GM06990 (cell line): Measurements from ENCODE around the gene ESR1.

ENCODE experiments used
- DNase-seq: peaks from one replicate; pipeline ENCODE4 v3.0.0-alpha.2; 2011; ENCODE audit not compliant: insufficient read length; ENCODE audit errors: extremely low read depth
- H3K27me3 ChIP-seq: replicated peaks from 2 replicates; pipeline ENCODE4 v1.6.0; 2011; ENCODE audit warnings: low read length; ENCODE audit not compliant: control insufficient read depth, insufficient read depth
- H3K36me3 ChIP-seq: 2 replicates; pipeline ENCODE4 v1.5.1; 2011; ENCODE audit warnings: low read length; ENCODE audit not compliant: control insufficient read depth, insufficient read depth
- H3K4me3 ChIP-seq: replicated peaks from 2 replicates; pipeline ENCODE4 v1.5.1; 2011; ENCODE audit warnings: low read depth, mild to moderate bottlenecking, control low read depth, low read length
- TF ChIP-seq, protein P1 (sequence below): IDR thresholded peaks from 2 replicates; pipeline ENCODE4 v1.5.1; 2011; ENCODE audit warnings: low read length, control low read depth, mild to moderate bottlenecking, inconsistent platforms; ENCODE audit not compliant: insufficient read depth, poor library complexity, severe bottlenecking

Gene ESR1

GRCh38 chr6:152086223-152086873 is 278.9 kb downstream of the ESR1 start:
- TF ChIP-seq, protein P1, sequence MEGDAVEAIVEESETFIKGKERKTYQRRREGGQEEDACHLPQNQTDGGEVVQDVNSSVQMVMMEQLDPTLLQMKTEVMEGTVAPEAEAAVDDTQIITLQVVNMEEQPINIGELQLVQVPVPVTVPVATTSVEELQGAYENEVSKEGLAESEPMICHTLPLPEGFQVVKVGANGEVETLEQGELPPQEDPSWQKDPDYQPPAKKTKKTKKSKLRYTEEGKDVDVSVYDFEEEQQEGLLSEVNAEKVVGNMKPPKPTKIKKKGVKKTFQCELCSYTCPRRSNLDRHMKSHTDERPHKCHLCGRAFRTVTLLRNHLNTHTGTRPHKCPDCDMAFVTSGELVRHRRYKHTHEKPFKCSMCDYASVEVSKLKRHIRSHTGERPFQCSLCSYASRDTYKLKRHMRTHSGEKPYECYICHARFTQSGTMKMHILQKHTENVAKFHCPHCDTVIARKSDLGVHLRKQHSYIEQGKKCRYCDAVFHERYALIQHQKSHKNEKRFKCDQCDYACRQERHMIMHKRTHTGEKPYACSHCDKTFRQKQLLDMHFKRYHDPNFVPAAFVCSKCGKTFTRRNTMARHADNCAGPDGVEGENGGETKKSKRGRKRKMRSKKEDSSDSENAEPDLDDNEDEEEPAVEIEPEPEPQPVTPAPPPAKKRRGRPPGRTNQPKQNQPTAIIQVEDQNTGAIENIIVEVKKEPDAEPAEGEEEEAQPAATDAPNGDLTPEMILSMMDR: no peak
- Histone ChIP-seq H3K27me3 (no peaks in the 10 kb centered on the region), H3K4me3 (no peak overlapping the region), H3K36me3 (no peaks in the 10 kb centered on the region)
- DNase-seq: no peak

GRCh38 chr6:152087096-152087495 is 279.6 kb downstream of the ESR1 start:
- Histone ChIP-seq H3K4me3 (no peak overlapping the region), H3K36me3 (no peaks in the 10 kb centered on the region), H3K27me3 (no peaks in the 10 kb centered on the region)
- DNase-seq: no peak
- TF ChIP-seq, protein P1: no peak

DNA sequence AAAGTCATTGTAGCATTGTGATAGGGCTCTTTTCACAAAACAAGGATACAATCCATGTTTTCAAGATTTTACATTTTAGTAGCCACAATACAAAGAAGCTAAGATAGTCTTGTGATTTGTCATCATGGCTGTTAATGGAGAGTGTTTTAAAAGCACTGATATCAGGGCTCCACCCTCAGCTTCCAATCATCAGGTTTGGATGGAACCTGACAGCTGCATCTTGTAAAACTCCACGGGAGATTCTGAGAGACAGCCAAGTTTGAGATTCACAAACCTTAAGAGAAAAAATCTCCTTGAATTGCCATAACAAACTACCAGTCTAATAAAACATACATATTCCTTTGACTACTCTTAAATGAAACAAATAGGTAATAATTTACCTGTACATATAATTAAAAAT is 280.2 kb downstream of the ESR1 start:
- Histone ChIP-seq H3K27me3 (no peaks in the 10 kb centered on the region; the same call in 1 of the 2 replicates), H3K36me3 (no peaks in the 10 kb centered on the region), H3K4me3 (no peak overlapping the region)
- TF ChIP-seq, protein P1: no peak
- DNase-seq: no peak

DNA sequence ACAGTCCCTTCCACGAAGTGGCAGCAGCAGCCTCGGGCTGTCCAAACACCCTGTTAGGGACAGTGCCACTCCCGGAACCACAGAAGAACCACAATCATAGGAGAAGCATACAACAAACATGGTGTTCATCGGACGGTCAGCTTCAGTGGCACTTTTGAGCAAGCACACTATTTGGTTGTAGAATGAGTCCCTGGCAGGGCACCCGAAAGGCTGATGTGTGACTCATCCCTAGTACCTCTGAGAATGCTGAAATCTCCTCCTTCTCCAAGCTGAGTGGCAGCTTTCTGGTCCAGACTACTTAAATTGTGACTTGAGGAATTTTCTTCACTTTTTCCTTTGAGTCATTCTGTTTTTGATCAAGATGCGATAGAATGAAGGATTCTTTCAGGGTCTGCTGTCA is 282.5 kb downstream of the ESR1 start:
- no peaks in the 10 kb centered on the region; the same call in 1 of the 2 replicates for H3K27me3 ChIP-seq
- no peak overlapping the region for H3K4me3 ChIP-seq
- H3K36me3 ChIP-seq: no peaks in the 10 kb centered on the region
- DNase-seq: no peak
- TF ChIP-seq, protein P1: no peak

GRCh38 chr6:152091201-152091600 is 283.7 kb downstream of the ESR1 start:
- no peak for DNase-seq
- H3K36me3 ChIP-seq: no peaks in the 10 kb centered on the region
- no peak overlapping the region for H3K4me3 ChIP-seq
- H3K27me3 ChIP-seq: no peaks in the 10 kb centered on the region; the same call in 1 of the 2 replicates
- TF ChIP-seq, protein P1: no peak
